HEK293 (cell line): ENCODE data around the gene PLCZ1.

ENCODE experiments used
- CTCF ChIA-PET: fragments of 350-600 bp; formaldehyde crosslinking; extraction: SDS; loops from one replicate; lab custom pipeline; 2021; ENCODE audit warnings: antibody characterized with exemption; lab: Yijun Ruan, JAX
- POLR2A ChIA-PET: fragments of 300-600 bp; formaldehyde crosslinking; extraction: SDS; loops from one replicate; lab custom pipeline; 2020; ENCODE audit warnings: antibody characterized with exemption, inconsistent platforms; lab: Yijun Ruan, JAX
- H3K27ac ChIP-seq: fragments of 200-500 bp; sonication (Bioruptor generic); 2 replicates; pipeline ENCODE4 v1.5.1; 2014; ENCODE audit warnings: low read depth, low read length, control low read depth, inconsistent platforms; ENCODE audit errors: extremely low read depth
- H3K36me3 ChIP-seq, 2 experiments: fragments of 200-500 bp in 1 of 2; sonication (Bioruptor generic) in 1 of 2; 1 replicate in 1 of 2; 2 replicates in 1 of 2; pipeline ENCODE4 v1.5.1; 2014 to 2017; ENCODE audit warnings: inconsistent platforms in 2 of 2, low read length in 2 of 2; ENCODE audit not compliant: control insufficient read depth in 2 of 2, insufficient read depth in 1 of 2
- H3K4me1 ChIP-seq: fragments of 200-500 bp; sonication (Bioruptor generic); 2 replicates; pipeline ENCODE4 v1.5.1; 2014; ENCODE audit warnings: mild to moderate bottlenecking, low read length, inconsistent platforms; ENCODE audit not compliant: control insufficient read depth, insufficient read depth
- H3K4me3 ChIP-seq: 2 replicates; pipeline ENCODE4 v1.5.1; 2011; ENCODE audit warnings: low read depth, mild to moderate bottlenecking, control low read depth, low read length, moderate library complexity
- H3K9me3 ChIP-seq: fragments of 200-500 bp; sonication (Bioruptor generic); 2 replicates; pipeline ENCODE4 v1.5.1; 2014; ENCODE audit warnings: low read depth, low read length, inconsistent platforms; ENCODE audit not compliant: control insufficient read depth, insufficient read depth
- BCL11A ChIP-seq: fragments of 450-650 bp; formaldehyde crosslinking; IDR thresholded peaks from 2 replicates; pipeline ENCODE4 v1.5.1; 2016; ENCODE audit warnings: low read depth, missing biosample characterization, missing genetic modification characterization
- PBX3 ChIP-seq: sonication (generic); formaldehyde crosslinking; IDR thresholded peaks from 2 replicates; pipeline ENCODE4 v1.8.1; 2022; ENCODE audit warnings: mild to moderate bottlenecking, moderate library complexity, missing genetic modification reagents
- RBAK ChIP-seq: fragments of 450-650 bp; formaldehyde crosslinking; IDR thresholded peaks from 2 replicates; pipeline ENCODE4 v1.5.1; 2016; ENCODE audit warnings: missing biosample characterization, missing genetic modification characterization
- ZBTB11 ChIP-seq: fragments of 450-650 bp; formaldehyde crosslinking; conservative IDR thresholded peaks from 2 replicates; pipeline ENCODE4 v1.5.1; 2016; ENCODE audit warnings: low read depth, missing biosample characterization, missing genetic modification characterization
- ZNF112 ChIP-seq: fragments of 450-650 bp; formaldehyde crosslinking; IDR thresholded peaks from 2 replicates; pipeline ENCODE4 v1.5.0; 2017; ENCODE audit warnings: missing biosample characterization, missing genetic modification characterization
- ZNF133 ChIP-seq: fragments of 450-650 bp; formaldehyde crosslinking; IDR thresholded peaks from 2 replicates; pipeline ENCODE4 v1.5.1; 2016; ENCODE audit warnings: missing biosample characterization, missing genetic modification characterization
- ZNF155 ChIP-seq: fragments of 450-650 bp; formaldehyde crosslinking; IDR thresholded peaks from 2 replicates; pipeline ENCODE4 v1.5.1; 2016; ENCODE audit warnings: missing biosample characterization, missing genetic modification characterization
- ZNF2 ChIP-seq: fragments of 450-650 bp; formaldehyde crosslinking; IDR thresholded peaks from 2 replicates; pipeline ENCODE4 v1.5.1; 2016; ENCODE audit warnings: missing biosample characterization, missing genetic modification characterization
- ZNF248 ChIP-seq: fragments of 450-650 bp; formaldehyde crosslinking; IDR thresholded peaks from 2 replicates; pipeline ENCODE4 v1.5.1; 2017; ENCODE audit warnings: missing biosample characterization, missing genetic modification characterization
- ZNF362 ChIP-seq: fragments of 450-650 bp; formaldehyde crosslinking; IDR thresholded peaks from 2 replicates; pipeline ENCODE4 v1.5.1; 2016; ENCODE audit warnings: missing biosample characterization, missing genetic modification characterization
- ZNF398 ChIP-seq: fragments of 450-650 bp; formaldehyde crosslinking; IDR thresholded peaks from 2 replicates; pipeline ENCODE4 v1.5.1; 2017; ENCODE audit warnings: missing biosample characterization, missing genetic modification characterization
- ZNF518A ChIP-seq: fragments of 450-650 bp; formaldehyde crosslinking; conservative IDR thresholded peaks from 2 replicates; pipeline ENCODE4 v1.5.1; 2016; ENCODE audit warnings: low read depth, missing biosample characterization, missing genetic modification characterization
- ZNF558 ChIP-seq: fragments of 450-650 bp; formaldehyde crosslinking; IDR thresholded peaks from 2 replicates; pipeline ENCODE4 v1.5.1; 2016; ENCODE audit warnings: missing biosample characterization, missing genetic modification characterization
- ZNF571 ChIP-seq: fragments of 450-650 bp; formaldehyde crosslinking; IDR thresholded peaks from 2 replicates; pipeline ENCODE4 v1.5.0; 2017; ENCODE audit warnings: missing biosample characterization, missing genetic modification characterization
- ZNF747 ChIP-seq: fragments of 450-650 bp; formaldehyde crosslinking; IDR thresholded peaks from 2 replicates; pipeline ENCODE4 v1.5.1; 2016; ENCODE audit warnings: missing biosample characterization, missing genetic modification characterization
- ZNF843 ChIP-seq: fragments of 450-650 bp; formaldehyde crosslinking; IDR thresholded peaks from 2 replicates; pipeline ENCODE4 v1.5.1; 2016; ENCODE audit warnings: missing biosample characterization, missing genetic modification characterization
- ZSCAN18 ChIP-seq: fragments of 450-650 bp; formaldehyde crosslinking; IDR thresholded peaks from 2 replicates; pipeline ENCODE4 v1.5.1; 2016; ENCODE audit warnings: missing biosample characterization, missing genetic modification characterization
- ZSCAN4 ChIP-seq: fragments of 450-650 bp; formaldehyde crosslinking; IDR thresholded peaks from 2 replicates; pipeline ENCODE4 v1.5.1; 2017; ENCODE audit warnings: missing biosample characterization, missing genetic modification characterization
- ZSCAN5A ChIP-seq: fragments of 450-650 bp; formaldehyde crosslinking; IDR thresholded peaks from 2 replicates; pipeline ENCODE4 v1.5.1; 2016; ENCODE audit warnings: missing biosample characterization, missing genetic modification characterization
- ZXDB ChIP-seq: fragments of 450-650 bp; formaldehyde crosslinking; IDR thresholded peaks from 2 replicates; pipeline ENCODE4 v1.5.1; 2016; ENCODE audit warnings: missing biosample characterization, missing genetic modification characterization

The PLCZ1 gene

GRCh38 chr12:18651525-18651924 lies 86.3 kb downstream of the PLCZ1 start (continued):
- TF ChIP-seq ZNF398 (no peak), ZNF155 (no peak), ZNF248 (tag by site-specific recombination) (no peak), ZBTB11 (tag by site-specific recombination) (no peak), ZNF558 (tag by site-specific recombination) (no peak), RBAK (tag by site-specific recombination) (no peak), ZSCAN4 (no peak), BCL11A (tag by site-specific recombination) (no peak)

- Histone ChIP-seq H3K4me1 (no peaks in the 10 kb centered on the region), H3K9me3 (no peaks in the 10 kb centered on the region), H3K4me3 (no peak overlapping the region), H3K27ac (no peak overlapping the region), H3K36me3 (no peaks in the 10 kb centered on the region)
- CTCF ChIA-PET = no interaction called here
- POLR2A ChIA-PET = no interaction called here
- TF ChIP-seq ZNF571 (tag by site-specific recombination) (no peak), ZNF2 (tag by site-specific recombination) (no peak), ZNF133 (tag by site-specific recombination) (no peak), ZNF518A (no peak), ZNF747 (tag by site-specific recombination) (no peak), ZNF843 (tag by site-specific recombination) (no peak), ZSCAN18 (no peak), ZNF362 (tag by site-specific recombination) (no peak), ZSCAN5A (tag by site-specific recombination) (no peak), ZNF112 (tag by site-specific recombination) (no peak), ZXDB (tag by site-specific recombination) (no peak), PBX3 (CRISPR knock-in tag) (no peak)
Observed at GRCh38 chr12:18646286-18646890, 91.4 kb downstream of the PLCZ1 start.
